ENCODE results near the gene OGFOD3. TPM values are rescaled to one million over a fixed set of nuclear protein-coding genes. Genes with fewer than 3 reads are reported as not detected.
A peak's percentile ranks its signal among the peaks of the same experiment; 100 is the strongest.

Gene OGFOD3
- total RNA-seq, 1 experiment from 2014 or later, result 38.7 TPM

GRCh38 chr17:82446649-82447048 is 28.3 kb upstream of the OGFOD3 start:
- no peak for DNase-seq (ENCODE audit: low spot score)

DNA sequence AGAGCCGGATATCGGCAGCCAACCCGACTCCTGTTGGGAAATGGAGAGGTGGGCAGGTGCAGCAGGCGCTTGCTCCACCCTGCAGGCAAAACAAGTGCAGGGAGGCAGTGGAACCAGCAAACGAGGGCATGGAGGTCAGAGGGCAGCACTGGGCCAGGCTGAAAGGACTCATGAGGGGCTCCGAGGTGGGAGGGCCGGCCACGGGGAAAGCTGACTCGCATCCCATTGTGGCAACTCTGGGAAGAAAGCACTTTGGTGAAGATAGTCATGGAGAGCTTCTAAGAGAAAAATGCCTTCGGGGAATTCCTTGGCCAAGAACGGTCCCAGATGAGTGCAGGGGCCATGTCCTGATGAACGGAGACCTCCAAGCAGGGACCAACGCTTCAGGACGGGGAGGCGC is 27.7 kb upstream of the OGFOD3 start:
- DNase-seq (ENCODE audit: low spot score), result no peak

GRCh38 chr17:82445542-82445941 is 27.2 kb upstream of the OGFOD3 start:
- no peak for DNase-seq (ENCODE audit: low spot score)

DNA sequence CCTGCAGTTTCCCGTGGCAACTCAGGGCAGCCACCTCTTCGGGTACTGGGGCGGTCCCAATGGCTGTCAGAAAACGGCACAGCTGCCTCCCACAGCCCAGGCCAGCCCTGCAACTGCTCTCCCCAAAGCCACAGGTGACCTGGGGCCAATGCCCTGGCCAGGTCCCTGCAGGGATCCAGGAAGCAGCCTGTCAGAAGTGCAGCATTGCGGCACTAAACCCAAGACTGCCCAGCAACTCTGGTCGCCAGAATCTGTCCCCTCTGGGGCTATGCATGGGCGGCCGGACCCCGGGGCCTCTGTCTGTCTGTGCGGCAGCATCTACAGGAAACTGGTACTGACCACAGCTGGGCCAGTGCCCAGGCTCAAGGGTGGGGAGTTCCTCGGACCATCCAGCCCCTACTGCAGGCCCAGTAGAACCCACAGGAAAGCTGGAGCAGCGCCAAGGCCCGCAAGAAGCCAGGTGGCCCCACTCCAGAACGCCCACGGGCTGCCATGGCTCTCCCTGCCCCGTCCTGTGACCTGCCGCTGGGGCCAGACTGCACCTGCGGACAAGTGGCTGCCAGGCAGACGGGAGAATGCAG is 26.6 kb upstream of the OGFOD3 start:
- DNase-seq (ENCODE audit: low spot score), result peak; percentile 55

- no peak for DNase-seq (ENCODE audit: low spot score)
Measured at GRCh38 chr17:82444284-82444893, 26.0 kb upstream of the OGFOD3 start.

DNA sequence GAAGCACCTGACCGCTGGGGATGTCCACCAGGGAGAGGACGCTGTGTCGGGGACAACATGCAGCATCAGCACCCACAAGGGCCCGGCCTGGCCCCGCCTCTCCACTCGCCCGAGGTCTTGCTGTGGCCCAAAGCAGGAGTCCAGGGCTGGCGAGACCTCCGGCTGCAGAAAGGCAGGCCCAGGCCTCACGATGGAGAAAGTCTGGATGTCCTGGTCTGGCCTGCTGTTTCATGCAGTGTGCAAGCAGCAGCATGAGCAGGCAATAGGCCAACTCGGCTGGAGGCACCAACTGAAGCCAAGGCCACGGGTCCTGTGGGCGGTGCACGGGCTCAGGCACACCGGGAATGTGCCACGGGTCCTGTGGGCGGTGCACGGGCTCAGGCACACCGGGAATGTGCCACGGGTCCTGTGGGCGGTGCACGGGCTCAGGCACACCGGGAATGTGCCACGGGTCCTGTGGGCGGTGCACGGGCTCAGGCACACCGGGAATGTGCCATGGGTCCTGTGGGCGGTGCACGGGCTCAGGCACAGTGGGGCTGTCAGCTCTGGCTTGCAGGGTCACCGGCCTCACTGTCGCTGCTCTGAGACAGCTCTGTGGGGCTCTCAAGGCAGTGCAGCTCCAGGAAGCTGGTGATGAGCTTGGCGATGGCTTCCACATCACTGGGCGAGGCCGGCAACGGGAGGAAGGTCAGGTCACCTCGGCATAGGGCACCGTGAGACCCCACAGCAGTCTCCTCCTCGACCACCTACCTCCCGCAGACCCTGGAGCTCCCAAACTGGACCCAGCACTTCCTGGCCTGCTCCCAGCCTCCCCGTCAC is 25.3 kb upstream of the OGFOD3 start:
- DNase-seq (ENCODE audit: low spot score), result no peak

DNA sequence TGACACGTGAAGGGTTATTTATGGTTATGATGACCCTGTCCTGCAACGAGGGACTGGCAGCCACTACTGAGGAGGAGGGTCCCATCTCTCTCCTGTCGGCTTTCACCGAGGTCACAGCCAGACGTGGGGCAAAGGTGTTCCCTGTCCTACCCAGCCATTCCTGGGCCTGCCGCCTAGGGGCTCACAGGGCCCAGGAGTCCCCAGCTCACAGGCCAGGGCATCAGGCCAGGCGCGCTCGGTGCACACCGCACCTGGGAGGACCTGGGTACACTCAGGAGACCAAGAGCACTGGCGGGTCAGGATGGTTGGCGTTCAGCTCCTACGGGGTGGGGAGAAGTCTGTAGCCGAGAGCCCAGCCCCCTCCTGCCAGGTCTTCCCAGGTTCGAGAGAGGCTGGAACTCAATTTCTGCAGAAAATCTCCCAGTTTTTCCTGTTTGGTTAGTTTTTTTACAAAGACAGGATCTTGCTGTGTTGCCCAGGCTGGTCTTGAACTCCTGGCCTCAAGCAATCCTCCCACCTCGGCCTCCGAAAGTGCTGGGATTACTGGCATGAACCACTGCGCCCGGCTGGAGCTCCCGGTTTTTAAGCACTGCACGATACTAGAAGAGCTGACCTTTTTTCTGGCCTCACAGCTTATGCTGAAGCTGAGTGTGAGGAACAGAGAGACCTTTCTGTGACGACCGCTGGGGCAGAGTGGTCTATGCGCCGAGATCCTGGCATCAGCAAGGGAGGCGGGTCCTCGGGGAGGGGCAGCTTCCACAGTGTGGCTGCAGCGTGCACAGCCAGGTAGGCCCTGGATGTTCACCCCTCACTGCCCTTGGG is 24.5 kb upstream of the OGFOD3 start:
- DNase-seq (ENCODE audit: low spot score), result no peak

DNA sequence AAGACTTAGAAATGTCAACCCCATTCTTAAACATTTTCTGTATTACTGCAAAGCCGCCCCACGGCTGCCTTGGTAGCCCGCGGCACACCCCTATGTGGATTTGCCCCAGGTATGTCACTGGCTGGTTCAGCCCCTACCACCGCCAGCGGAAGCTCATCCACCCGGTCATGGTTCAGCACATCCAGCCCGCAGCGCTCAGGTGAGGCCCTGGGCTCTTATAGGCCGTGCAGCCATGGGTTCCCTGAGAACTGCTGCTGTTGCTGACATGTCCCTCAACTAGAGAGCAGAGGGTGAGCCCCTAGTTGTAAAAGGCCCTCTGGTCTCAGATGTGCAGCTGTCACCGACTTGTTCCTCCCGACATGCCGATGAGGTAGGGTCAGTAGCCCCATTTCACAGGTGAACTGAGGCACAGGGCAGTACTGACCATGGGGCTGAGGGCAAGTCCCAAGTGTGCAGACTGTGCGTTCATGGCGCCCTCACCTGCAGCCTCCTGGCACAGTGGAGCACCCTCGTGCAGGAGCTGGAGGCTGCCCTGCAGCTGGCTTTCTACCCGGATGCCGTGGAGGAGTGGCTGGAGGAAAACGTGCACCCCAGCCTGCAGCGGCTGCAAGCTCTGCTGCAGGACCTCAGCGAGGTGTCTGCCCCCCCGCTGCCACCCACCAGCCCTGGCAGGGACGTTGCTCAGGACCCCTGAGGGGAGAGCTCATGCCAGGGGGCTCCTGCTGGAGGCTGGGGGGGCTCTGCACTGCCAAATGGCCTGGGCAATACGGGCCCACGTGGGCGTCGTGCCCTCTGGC is 23.5 kb upstream of the OGFOD3 start:
- no peak for DNase-seq (ENCODE audit: low spot score)

DNA sequence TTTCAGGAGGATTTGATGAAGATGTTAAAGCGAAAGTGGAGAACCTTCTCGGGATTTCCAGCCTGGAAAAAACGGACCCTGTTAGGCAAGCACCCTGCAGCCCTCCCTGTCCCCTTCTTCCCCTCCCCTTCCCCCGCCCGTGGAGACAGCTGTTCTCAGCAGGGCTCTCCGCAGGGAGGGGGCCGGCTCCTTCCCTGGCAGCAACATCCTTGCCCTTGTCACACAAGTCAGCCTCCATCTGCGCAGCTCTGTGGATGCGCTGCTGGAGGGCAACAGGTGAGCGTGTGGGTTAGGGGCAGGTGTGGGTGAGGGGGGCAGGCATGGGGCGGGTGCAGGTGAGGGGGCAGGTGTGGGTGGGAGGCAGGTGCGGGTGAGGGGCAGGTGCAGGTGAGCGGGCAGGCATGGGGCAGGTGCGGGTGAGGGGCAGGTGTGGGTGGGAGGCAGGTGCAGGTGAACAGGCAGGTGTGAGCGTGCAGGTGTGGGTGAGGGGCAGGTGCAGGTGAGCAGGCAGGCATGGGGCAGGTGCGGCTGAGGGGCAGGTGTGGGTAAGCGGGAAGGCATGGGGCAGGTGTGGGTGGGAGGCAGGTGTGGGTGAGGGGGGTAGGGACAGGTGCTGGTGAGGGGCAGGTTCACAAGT is 22.7 kb upstream of the OGFOD3 start:
- DNase-seq (ENCODE audit: low spot score), result no peak

GRCh38 chr17:82440469-82440981 is 22.1 kb upstream of the OGFOD3 start:
- no peak for DNase-seq (ENCODE audit: low spot score)

- no peak for DNase-seq (ENCODE audit: low spot score)
Measured at GRCh38 chr17:82439829-82440365, 21.5 kb upstream of the OGFOD3 start.

- DNase-seq (ENCODE audit: low spot score), result no peak
Measured at GRCh38 chr17:82439194-82439828, 20.9 kb upstream of the OGFOD3 start.

DNA sequence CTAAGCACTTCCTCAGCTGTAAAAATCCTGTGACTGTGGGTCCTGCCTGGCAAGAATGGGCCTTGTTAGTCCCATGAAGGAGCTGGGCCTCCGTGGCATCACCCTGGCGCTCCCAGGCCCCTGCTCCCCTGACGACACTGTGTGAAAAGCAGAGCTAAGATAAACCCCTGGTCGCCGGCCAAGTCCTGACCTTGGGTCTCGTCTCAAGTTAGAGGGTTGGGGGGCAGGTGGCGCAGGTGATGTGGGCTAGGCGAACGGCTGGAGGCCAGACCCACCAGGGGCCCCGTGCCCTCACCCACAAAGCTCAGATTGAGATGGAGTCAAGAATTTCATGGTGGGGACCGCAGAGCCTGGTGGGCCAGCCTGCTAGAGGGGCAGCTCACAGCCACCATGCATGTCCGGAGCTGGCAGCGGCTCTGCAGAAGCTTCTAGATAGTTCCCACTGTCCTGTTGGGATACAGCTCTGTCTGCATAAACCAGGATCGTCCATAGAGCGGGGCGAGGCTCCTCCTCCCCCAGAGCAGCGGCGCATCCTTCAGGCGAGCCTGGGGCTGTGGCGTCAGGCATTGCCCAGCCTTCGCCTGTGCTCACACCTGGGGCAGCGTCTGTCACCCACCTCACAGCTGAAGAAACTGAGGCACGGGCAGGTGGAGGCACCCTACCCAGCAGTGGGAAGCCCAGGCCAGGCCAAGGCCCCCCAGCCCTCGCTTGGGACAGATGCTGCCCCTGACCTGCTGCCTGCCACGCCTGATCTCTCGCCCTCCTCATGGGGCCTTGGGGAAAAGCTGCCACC is 20.2 kb upstream of the OGFOD3 start:
- DNase-seq (ENCODE audit: low spot score), result no peak

DNA sequence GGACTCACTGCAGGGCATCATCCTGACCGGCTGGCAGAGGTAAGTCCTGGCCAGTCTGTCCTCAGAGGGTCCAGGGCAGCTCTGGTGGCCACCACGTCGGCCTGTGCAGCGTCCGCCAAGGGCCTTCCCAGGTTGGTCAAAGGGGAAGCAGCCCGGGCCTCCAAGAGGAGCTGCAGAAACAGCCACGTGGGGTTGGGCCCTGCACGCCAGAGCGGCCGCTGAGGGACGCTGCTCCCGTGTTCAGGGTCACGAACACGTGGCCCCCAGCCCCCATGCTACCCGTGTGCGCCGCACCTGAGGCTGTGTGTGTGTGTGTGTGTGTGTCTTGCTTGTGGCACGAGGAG is 18.9 kb upstream of the OGFOD3 start:
- no peak for DNase-seq (ENCODE audit: low spot score)

DNA sequence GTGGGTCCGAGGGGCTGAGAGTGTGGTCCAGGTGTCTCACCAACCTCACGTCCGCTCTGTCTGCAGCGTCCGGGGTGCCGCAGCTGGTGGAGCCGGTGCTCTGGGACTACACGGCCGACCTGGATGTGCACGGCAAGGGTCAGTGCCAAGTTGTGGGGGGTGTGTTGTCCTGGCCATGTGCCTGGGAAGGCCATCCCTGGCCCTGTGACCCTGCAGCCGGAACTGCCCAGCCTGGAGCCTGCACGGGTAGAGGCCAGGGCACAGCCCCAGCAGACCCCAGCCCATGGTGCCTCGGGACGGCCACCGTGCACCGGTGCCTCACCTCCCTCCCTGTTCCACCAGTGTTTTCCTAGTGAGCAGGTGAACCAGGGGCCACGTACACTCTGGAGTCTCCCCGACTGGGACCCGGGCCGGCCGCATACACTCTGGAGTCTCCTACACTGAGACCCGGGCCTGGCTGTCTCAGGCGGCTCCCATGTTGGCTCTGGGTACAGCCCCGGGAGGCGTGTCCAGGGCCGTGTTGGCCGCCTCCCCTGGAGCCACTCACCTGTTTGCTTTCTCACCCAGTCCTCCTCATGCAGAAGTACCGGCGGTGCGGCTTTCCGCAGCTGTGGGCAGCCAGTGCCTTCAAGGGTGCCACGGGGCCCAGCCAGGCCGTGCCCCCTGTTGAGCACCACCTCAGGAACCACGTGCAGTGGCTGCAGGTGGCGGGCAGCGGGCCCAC is 18.4 kb upstream of the OGFOD3 start:
- no peak for DNase-seq (ENCODE audit: low spot score)

DNA sequence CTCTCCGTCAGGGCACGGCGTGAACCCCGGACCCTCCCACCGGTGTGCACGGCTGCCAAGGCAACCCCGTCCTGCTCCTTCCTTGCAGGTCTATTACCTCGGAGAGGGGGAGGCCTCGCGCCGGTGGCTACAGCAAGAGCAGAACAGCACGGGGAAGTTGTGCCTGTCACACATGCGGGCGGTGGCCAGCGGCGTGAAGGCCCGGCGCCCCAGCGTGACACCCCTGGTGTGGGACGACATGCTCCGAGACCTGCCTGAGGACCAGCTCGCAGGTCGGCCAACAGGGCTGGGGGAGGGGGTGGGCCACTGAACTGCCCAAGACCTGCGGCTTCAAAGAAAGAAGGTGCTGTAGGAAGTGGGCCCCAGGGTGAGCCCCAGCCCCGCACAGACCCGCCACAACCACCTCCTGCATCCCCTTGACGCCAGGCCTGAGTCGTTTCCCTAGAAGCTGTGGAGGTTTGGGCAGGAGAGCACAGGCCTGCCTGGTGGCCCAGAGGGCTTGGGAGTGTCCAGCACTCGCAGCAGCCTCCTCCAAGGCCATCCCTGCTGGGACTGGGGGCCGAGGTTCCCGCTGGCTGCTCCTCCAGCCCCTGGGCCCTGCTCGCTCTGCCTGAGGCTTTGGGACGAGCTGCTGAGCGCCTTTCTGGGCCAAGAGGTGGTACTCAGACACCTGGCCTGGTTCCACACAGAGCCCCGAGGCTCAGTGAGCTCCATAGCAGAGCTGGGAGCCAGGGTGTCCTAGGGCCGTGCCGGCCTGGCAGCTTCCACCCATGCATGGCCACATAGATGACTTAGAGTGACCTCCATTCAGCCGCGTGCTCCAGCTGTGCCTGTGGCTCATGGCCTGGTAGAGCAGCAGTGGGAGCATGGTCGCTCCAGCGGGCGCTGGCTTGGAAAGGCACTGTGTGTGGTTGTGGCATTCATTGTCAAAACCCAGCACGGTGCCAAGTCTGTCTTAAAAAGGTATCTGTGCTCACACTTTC is 17.5 kb upstream of the OGFOD3 start:
- no peak for DNase-seq (ENCODE audit: low spot score)

DNA sequence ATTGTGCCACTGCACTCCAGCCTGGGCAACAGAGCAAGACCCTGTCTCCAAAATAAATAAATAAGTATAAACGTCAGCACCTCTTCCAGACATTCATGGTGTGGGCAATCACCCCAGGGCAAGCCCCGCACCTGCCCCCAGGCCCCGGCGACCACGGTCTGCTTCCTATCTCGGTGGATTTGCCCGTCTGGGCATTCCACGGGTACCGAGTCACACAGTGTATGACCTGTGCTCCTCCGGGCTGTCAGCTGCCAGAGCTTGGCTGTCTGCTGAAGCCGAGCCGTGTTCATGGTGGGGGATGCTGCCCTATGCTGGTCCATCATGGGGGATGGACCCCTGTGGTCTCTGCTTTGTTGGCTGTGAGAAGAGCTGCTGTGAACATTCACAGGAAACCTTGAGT is 16.7 kb upstream of the OGFOD3 start:
- DNase-seq (ENCODE audit: low spot score), result no peak
